ENCODE results near the gene DDX42.
"Not testable (repeated sequence)": the region's sequence is repeated elsewhere in the genome, so short reads cannot be mapped to it uniquely, and the experiment has no call there.

Gene DDX42

DNA sequence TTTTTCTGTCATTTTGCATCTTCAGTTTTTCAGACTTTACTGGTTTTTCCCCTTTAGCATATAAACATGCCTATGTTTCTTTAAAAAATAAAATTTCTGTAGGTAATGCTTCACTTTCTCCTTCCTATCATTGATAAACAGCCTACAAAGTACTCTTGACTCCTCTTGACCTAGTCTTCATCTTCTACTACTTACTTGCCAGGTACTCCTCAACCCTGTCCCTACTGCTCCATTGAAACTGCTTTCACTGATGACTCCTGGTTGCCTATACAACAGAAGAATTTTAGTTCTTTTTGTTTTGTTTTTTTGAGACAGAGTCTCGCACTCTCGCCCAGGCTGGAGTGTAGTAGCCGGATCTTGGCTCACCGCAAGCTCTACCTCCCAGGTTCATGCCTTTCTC lies 7.0 kb downstream of the DDX42 start:
- DNase-seq (ENCODE audit: low read depth in 3 of 3) = no peak

DNA sequence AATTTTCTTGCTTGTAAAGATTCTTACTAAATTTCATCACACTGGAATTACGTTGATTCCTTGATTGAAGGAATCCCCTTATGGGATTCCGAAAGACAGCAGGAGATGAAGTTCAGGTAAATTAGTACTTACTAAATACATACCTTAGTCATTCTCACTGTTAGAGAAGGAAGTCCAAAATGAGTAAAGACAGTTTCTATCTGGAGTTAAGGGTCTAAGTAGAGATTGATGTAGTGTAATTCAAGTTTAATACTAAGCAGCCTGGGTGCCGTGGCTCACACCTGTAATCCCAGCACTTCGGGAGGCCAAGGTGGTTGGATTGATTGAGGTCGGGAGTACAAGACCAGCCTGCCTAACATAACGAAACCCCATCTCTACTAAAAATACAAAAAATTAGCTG lies 9.6 kb downstream of the DDX42 start:
- DNase-seq (ENCODE audit: low read depth in 3 of 3) = no peak

DNA sequence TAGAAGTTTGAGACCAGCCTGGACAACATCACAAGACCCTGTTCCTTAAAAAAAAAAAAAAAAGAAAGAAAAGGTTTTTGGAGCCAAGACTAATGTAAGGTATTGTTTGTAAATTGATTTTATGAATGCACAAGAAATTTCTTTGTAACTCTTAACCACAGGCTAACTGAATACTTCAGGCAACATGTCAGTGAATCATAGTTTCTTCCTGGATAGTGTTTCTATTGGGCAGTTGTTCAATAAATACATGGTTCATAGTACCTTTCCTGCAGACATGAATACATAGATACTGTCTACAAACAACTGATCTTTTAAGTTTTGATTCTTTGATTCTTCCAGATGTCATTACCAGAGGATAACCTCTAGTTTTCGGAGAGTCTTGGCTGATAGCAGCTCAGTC lies 11.6 kb downstream of the DDX42 start:
- no peak for DNase-seq (ENCODE audit: low read depth in 3 of 3)

- no peak for DNase-seq (ENCODE audit: low read depth in 3 of 3)
Observed at GRCh38 chr17:63786117-63786516, 12.1 kb downstream of the DDX42 start.

DNA sequence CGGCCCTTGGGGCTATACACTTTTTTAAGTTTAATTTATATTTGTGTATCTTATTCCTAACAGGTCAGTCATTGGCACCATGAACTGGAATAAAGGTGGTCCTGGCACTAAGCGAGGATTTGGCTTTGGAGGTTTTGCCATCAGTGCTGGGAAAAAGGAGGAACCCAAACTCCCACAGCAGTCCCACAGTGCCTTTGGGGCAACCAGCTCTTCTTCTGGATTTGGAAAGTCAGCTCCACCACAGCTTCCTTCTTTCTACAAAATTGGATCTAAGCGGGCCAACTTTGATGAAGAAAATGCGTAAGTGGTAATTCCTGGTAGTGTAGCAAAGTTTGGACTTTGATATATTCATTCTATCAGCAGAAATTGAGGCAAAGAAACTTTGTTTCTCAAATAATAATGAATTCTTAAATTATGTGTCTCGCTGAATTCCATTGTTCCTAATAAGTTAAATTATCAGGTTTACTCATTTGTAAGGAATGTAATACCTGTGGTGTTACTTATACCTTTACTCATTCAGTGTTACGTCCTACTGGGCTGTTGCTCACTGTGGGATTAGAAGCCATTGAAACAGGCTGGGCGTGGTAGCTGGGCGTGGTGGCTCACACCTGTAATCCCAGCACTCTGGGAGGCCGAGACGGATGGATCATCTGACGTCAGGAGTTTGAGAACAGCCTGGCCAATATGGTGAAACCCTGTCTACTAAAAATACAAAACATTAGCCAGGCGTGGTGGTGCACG lies 13.2 kb downstream of the DDX42 start:
- DNase-seq (ENCODE audit: low read depth in 3 of 3) = no peak

DNA sequence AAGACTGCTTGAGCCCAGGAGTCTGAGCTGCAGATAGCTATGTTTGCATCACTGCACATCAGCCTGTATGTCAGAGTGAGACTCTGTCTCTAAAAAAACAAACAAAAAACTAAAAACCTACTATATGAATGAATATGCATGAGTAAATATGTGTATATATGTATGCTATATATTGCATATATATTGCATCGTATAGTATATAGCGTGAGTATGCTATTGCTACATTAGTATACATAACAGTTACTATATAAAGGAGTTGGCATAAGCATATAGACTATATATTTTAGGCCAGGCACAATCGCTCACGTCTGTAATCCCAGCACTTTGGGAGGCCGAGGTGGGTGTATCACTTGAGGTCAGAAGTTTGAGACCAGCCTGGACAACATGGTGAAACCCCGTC lies 16.1 kb downstream of the DDX42 start:
- DNase-seq (ENCODE audit: low read depth in 3 of 3) = no peak

GRCh38 chr17:63792055-63792729 lies 18.2 kb downstream of the DDX42 start:
- no peak for DNase-seq (ENCODE audit: low read depth in 3 of 3)

DNA sequence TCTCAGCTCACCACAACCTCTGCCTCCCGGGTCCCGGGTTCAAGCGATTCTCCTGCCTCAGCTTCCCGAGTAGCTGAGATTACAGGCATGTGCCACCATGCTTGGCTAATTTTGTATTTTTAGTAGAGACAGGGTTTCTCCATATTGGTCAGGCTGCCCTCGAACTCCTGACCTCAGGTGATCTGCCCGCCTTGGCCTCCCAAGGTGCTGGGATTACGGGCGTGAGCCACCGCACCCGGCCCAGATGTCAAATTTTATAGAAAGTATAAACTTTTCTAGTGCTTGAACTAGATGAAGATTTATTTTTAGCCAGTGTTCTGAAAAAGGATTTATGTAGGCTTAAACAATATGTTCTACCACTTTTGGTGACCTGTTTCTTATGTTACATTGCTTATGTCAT lies 22.4 kb downstream of the DDX42 start:
- DNase-seq (ENCODE audit: low read depth in 3 of 3) = not testable (repeated sequence)

DNA sequence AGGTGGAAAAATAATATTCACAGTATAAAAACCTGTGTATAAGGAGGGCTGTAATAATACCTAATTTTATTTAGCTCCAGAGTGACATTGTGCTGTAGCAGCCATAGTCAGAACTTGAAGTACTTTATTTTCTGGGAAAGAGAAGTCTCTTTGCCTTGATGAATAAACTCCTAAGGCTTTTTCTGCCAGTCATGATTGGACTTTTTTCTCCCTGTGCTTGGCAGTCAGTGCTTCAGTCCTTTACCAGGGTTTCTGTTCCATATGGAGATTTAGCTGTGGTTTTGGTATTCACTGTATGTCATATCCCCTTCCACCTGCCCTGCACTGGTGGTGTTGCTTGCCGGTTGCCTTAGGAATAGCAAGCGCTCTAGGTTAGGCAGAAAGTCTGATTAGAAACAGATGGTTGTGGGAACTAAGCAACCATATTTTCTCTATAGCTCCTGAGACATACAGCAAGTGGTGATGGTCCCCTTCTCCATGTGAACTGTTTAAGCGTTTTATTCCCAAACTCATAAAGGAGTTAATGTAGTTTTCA lies 24.7 kb downstream of the DDX42 start:
- no peak for DNase-seq (ENCODE audit: low read depth in 3 of 3)

GRCh38 chr17:63800783-63801182 lies 26.8 kb downstream of the DDX42 start:
- no peak for DNase-seq (ENCODE audit: low read depth in 3 of 3)

DNA sequence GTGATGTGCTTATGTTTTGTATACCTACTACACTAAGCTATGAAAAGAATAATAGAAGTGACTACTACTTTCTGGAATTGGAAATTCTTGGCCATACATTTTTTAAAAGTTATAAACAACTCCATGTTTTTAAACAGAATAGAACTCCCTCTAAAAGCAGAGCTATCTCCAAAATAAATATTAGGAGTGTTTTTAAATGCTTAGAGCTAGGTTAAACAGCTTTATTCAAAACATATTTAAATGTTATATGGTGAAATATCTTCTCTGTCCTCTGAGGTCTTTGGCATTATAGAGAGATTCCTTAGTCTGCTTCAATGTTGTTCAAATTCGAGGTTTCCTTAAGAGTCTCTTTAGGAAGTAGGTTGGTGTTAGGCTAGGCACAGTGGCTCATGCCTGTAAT lies 30.4 kb downstream of the DDX42 start:
- no peak for DNase-seq (ENCODE audit: low read depth in 3 of 3)

DNA sequence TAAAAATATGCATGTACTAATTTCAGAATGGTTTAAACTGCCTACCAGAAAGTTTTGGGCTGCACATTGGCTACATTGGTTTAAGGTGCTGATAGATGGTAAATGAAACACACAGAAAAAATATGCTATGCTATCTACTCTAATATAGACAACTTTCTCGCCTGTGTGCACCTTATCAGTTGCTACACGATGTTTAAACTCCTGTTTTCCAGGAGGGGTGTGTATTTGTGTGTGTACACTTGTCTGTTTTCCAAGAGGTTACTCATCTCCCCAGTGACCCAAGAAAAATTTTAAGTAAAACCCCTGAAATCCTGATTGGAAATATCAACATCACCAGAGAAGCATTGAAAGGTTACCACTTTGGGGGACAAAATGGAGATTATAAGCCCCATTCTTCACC lies 31.6 kb downstream of the DDX42 start:
- DNase-seq (ENCODE audit: low read depth in 3 of 3) = no peak

DNA sequence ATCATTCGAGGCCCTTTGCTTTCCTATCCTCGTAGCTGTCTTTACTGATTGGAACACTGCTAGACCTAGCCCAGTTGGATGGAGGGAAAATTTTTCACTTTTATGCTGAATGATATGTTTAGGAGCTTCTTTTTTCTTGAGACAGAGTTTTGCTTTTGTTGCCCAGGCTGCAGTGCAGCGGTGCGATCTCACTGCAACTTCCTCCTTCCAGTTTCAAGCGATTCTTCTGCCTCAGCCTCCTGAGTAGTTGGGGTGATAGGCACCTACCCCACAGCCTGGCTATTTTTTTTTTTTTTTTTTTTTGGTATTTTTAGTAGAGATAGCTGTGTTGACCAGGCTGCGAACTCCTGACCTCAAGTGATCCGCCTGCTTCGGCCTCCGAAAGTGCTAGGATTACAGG lies 36.0 kb downstream of the DDX42 start:
- no peak for DNase-seq (ENCODE audit: low read depth in 3 of 3)

- no peak for DNase-seq (ENCODE audit: low read depth in 3 of 3)
Observed at GRCh38 chr17:63816123-63816522, 42.2 kb downstream of the DDX42 start.

DNA sequence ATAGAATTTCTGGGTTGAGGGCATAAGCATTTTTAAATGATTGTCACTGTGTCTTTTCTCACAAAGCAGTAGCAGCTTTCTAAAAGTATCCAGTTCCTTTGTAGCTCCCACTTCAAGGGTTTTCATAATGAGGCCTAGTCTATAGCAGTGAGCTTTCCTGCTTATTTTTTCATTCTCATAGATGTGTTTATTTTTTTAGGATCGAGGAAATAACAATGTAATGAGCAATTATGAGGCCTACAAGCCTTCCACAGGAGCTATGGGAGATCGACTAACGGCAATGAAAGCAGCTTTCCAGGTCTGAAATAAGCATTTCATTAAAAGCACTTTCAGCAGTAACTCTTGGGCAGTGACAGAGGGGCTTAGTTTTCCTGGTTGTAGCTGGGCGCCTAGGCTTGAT lies 42.7 kb downstream of the DDX42 start:
- DNase-seq (ENCODE audit: low read depth in 3 of 3) = no peak

- DNase-seq (ENCODE audit: low read depth in 3 of 3) = no peak
Observed at GRCh38 chr17:63817736-63818385, 43.9 kb downstream of the DDX42 start.

DNA sequence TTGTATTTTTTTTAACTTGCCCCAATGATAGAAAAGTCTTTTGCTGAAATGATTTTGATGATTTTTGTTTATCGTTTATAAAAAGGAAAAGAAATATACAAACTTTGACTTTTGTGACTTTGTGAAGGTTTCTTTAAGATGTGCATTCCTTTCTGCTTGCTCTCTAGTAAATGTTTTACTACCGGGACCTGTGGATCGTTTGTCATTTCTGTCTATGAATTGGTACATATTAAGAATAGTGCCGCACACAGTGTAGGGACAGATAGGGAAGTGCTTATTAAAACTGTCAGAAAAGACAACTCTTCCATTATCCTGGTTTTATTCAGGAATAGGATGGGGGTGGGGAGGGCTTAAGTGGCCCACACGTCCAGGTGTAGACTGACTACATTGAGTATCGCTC lies 45.2 kb downstream of the DDX42 start:
- DNase-seq (ENCODE audit: low read depth in 3 of 3) = no peak

DNA sequence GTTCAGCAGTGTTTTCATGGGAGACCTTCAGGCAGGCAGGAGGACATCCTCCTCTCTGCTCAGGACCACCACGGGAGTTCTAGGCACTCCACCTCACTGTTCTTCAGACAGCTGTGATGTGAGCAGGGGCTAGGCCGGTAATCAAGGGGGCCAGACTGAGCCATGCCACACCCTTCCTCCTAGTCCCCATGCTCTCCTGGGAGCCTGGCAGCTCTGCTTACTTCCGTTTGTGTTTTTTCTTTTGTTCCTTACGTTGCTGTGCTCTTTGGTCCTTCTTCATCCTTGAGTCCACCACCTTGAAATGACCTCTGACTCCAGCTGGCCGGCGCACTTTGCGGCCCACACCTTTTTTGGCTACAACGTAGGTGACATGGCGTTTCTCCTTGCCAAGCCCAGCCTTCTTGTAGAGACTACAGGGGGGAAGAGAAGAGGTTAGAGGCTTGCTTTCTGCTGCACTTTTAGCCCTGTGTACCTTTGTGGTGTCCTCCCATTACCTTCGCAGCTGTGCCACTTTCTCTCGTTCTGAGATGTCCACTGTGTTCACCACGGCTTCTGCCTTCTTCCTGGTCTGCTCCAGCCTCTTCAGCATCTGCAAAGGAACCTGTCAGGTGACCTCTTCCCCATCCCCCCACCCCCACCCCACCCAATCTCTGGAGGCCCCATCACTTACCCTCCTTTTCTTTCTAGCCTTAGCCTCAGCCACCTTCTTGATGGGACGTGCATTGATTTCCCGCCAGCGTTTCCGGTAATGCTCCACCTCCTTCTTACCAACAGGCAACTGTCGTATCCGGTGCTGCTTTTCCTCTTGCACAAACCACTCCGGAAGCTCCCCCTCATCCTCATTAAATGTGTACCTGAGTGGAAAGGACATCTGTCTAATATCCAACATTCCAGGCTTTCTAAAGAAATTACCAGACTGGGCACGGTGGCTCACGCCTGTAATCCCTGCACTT lies 45.9 kb downstream of the DDX42 start:
- DNase-seq (ENCODE audit: low read depth in 3 of 3) = no peak

GRCh38 chr17:63820963-63821561 lies 47.1 kb downstream of the DDX42 start:
- DNase-seq (ENCODE audit: low read depth in 3 of 3) = no peak

- DNase-seq (ENCODE audit: low read depth in 3 of 3) = no peak
Observed at GRCh38 chr17:63821804-63822203, 47.8 kb downstream of the DDX42 start.

GRCh38 chr17:63822537-63822936 lies 48.6 kb downstream of the DDX42 start:
- DNase-seq (ENCODE audit: low read depth in 3 of 3) = no peak
